Bronchial epithelial cell (primary cell): Measurements from ENCODE around the gene FCHO2. TPM values are rescaled to one million over a fixed set of nuclear protein-coding genes. Genes with fewer than 3 reads are reported as not detected.

ENCODE experiments used
- DNase-seq: peaks from one replicate; pipeline ENCODE4 v3.0.0-alpha.2; 2010; ENCODE audit warnings: low read depth
- FAIRE-seq: peaks from 2 replicates; lab custom pipeline; 2011; peaks lifted over from hg19 to GRCh38; lab: Jason Lieb, UNC
- H3K27me3 ChIP-seq: 2 replicates; pipeline ENCODE4 v1.5.1; 2011; ENCODE audit warnings: low read length; ENCODE audit not compliant: control insufficient read depth, insufficient read depth
- H3K36me3 ChIP-seq: 2 replicates; pipeline ENCODE4 v1.5.1; 2011; ENCODE audit warnings: low read length; ENCODE audit not compliant: control insufficient read depth, insufficient read depth
- H3K4me3 ChIP-seq: 2 replicates; pipeline ENCODE4 v1.5.1; 2011; ENCODE audit warnings: mild to moderate bottlenecking, low read depth, low read length, control low read depth
- total RNA-seq: library from RNA; depleted of rRNA; stranded (reverse); fragments of >200 nt; gene quantifications from 2 replicates; pipeline ENCODE4 v1.2.1, GENCODE V29; 2014
- TF ChIP-seq, protein P1 (sequence below): IDR thresholded peaks from 2 replicates; pipeline ENCODE4 v1.5.1; 2011; ENCODE audit warnings: mild to moderate bottlenecking, moderate library complexity, low read length, control low read depth, inconsistent platforms; ENCODE audit not compliant: insufficient read depth, severe bottlenecking

The FCHO2 gene
- total RNA-seq, 1 donor from 2014 or later, result 10.5 TPM

DNA sequence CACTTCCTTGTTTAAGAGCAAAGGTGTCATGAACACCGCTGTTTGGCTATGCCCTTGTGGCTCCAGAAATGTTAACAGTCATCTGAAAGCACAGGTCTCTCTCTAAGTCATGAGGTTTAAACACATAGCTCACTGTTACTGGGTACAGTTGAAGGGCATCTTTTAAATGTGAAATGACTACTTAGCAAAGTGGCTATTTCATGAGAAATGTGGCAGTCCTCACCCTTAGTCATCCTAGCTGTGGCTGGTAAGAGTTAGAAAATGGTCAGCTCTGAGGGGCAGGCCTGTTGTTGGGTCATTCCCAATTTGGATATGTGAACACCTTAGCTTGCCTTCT is 140.4 kb downstream of the FCHO2 start:
- no peaks in the 10 kb centered on the region for H3K36me3 ChIP-seq
- H3K27me3 ChIP-seq, result no peaks in the 10 kb centered on the region
- DNase-seq (no peak), FAIRE-seq (no peak)
- TF ChIP-seq, protein P1, sequence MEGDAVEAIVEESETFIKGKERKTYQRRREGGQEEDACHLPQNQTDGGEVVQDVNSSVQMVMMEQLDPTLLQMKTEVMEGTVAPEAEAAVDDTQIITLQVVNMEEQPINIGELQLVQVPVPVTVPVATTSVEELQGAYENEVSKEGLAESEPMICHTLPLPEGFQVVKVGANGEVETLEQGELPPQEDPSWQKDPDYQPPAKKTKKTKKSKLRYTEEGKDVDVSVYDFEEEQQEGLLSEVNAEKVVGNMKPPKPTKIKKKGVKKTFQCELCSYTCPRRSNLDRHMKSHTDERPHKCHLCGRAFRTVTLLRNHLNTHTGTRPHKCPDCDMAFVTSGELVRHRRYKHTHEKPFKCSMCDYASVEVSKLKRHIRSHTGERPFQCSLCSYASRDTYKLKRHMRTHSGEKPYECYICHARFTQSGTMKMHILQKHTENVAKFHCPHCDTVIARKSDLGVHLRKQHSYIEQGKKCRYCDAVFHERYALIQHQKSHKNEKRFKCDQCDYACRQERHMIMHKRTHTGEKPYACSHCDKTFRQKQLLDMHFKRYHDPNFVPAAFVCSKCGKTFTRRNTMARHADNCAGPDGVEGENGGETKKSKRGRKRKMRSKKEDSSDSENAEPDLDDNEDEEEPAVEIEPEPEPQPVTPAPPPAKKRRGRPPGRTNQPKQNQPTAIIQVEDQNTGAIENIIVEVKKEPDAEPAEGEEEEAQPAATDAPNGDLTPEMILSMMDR, result no peak
- H3K4me3 ChIP-seq, result no peak overlapping the region

DNA sequence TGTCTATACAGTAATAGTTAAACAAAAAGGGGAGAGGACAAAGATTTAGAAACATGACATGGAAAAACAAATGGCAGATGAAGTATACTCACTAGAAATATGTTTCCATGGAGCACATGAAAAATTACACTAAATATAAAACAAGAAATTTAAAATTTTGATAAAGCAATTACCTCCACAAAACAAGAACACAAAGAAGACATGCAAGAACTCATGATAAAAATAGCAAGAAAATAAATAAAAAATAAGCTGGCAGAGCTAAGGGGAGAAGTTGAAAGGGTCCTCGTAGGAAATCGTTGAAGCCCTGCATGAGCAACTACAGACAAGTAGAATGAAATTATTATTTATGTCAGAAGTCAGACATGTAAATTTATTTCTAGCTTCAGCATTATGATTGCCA is 141.9 kb downstream of the FCHO2 start:
- H3K36me3 ChIP-seq, result no peaks in the 10 kb centered on the region
- no peaks in the 10 kb centered on the region for H3K27me3 ChIP-seq
- TF ChIP-seq, protein P1, result no peak
- DNase-seq (no peak), FAIRE-seq (no peak)
- H3K4me3 ChIP-seq, result no peak overlapping the region

DNA sequence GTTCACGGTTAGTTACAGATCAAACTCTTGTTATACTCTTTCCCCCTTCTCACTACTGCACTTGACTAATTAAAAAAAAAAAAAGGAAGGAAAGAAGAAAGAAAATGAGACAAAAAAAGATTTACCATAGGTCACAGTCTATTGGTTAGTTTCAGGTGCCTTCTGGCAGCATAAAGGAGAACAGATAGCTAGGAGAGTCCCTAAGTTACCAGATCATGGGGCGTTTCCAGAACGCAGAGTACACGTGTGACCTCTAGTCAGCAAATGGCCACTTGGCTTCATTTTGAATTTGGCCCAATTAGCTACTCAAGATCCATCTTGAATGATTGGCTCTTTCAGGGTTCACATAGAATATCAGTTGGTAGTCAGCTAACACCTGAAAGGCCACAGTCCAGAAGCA is 144.3 kb downstream of the FCHO2 start:
- TF ChIP-seq, protein P1, result no peak
- no peak for FAIRE-seq
- Histone ChIP-seq H3K36me3 (no peaks in the 10 kb centered on the region), H3K27me3 (no peaks in the 10 kb centered on the region), H3K4me3 (no peak overlapping the region)
- no peak for DNase-seq

DNA sequence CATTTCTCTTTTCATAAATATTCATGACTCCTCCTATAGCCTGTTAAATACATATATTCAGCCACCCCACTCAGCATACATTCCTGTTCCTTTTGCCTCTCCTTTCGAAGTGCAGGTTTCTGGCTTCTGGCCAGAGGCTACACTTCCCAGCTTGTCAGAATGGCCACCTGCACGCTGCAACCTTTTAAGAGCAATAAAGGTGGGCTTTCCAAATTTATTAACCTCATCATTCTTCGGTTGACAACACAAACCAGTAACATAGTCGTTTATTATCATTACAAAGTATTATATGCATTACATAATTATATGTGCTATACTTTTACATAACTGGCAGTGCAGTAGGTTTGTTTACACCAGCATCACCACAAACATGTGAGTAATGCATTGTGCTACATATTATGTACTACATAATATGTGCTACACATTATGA is 148.0 kb downstream of the FCHO2 start:
- TF ChIP-seq, protein P1, result no peak
- FAIRE-seq, result no peak
- no peak overlapping the region for H3K4me3 ChIP-seq
- DNase-seq, result no peak
- no peaks in the 10 kb centered on the region for H3K36me3 ChIP-seq
- H3K27me3 ChIP-seq, result no peaks in the 10 kb centered on the region

DNA sequence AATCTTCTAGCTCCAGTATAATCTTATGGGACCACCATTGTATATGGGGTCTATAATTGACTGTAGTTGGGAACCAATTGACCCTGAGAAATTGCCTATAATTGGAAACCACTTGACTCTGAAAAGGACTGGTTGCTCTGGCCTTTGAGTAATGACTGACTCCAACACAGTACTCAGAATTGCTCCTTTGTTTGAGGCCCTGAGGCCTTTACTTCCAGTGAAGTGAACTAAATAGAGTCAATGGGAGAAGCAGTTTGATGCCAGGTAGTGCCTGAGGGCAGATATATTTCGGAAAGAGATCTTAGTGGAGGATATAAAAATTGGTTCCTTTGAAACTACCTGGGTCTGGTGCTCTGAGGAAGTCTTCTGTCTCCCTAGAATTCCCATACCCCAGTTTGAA is 148.5 kb downstream of the FCHO2 start:
- TF ChIP-seq, protein P1, result no peak
- no peak overlapping the region for H3K4me3 ChIP-seq
- no peaks in the 10 kb centered on the region for H3K27me3 ChIP-seq
- FAIRE-seq (no peak), DNase-seq (no peak)
- no peaks in the 10 kb centered on the region for H3K36me3 ChIP-seq

DNA sequence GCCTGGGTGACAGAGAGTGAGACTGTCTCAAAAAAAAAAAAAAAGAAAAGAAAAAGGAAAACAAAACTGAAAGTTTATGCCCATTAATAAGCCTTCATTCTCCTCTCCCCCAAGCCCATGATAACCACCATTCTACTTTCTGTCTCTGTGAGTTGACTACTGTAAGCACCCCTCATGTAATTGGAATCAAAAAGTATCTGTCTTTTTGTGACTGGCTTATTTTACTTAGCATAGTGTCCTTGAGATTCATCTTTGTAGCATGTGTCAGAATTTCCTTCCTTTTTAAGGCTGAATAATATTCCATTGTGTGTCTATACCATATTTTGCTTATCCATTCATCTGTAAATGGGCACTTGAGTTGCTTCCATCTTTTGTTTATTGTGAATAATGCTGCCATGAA is 150.5 kb downstream of the FCHO2 start:
- H3K4me3 ChIP-seq, result no peak overlapping the region
- FAIRE-seq (no peak), DNase-seq (no peak)
- no peaks in the 10 kb centered on the region for H3K27me3 ChIP-seq
- H3K36me3 ChIP-seq, result no peaks in the 10 kb centered on the region
- TF ChIP-seq, protein P1, result no peak
